ENCODE results near the gene ROBO2.

The ROBO2 gene

DNA sequence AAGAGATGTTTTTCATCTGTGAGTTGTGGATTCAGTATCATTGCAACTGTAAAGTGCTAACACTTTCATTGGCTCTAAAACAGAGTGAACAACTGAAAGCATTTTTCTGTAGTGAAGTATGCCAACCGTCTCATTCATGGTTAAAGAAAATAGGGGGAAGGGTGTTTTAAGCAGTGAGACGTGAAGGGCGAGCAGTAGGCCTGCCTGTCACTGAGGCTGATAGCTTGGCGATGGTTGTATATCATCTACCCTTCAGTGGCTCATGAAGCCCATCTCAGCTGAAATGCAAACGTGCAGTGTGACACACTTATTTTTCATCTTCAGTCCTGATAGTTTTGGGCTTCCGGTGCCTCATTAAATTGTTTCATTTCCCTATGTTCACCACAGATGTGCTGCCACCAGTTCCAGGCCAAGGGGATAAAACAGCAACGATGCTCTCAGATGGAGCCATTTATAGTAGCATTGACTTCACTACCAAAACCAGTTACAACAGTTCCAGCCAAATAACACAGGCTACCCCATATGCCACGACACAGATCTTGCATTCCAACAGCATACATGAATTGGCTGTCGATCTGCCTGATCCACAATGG is 562.0 kb downstream of the ROBO2 start:
- no peak for DNase-seq

DNA sequence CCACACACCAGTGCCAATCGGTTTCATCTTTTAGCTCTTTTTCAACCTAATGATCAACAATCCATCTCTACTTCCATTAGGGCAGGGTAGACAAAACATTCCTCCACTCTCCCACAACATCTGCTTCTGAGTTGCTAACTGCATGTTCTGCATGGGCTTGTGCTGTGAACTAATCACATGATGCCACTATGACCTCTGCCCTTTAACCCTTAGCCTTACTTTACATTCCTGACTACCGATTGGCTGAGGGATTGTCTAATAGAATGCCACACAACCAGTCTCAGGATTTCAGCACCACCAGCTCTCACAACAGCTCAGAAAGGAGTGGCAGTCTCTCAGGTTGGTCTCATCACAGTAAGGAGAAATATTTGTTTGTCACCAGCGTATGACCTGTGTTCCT is 562.8 kb downstream of the ROBO2 start:
- no peak for DNase-seq

DNA sequence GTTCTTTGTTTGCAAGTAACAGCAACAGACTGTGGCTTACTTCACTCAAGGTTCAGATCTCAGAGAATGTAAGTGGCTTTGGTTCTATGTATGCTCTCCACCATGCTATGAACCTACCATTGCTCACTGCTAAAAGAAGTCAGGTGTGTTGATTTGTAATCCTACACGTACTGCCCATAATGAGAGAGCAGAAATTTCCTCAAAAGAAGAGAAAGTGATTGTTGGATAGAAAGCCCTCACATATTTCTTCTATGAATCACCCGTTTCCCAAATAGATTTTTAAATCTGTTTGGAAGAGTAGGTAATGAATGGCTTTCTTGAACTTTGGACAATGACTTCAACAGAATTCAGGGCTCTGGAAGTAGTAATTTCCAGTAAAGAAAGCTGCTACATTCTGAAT is 565.4 kb downstream of the ROBO2 start:
- DNase-seq, result peak; percentile 18

DNA sequence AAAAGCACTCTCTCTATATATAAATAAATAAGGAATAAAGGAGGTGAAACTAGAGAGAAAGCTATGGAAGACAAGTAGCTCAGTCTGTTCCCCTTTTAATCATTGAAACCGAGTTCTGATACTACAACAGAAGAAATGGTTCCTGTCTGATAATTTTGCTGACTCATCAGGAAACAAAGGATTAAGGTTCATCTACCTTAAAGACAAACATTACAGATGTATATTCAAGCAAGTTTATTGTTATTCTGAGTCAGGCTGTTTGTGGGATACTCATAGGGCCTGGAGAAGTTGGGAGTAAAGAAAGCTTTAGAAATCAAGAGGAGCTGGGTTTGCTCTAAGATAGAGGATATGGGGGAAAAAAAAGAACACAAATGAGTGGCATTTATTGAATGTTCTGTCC is 566.0 kb downstream of the ROBO2 start:
- no peak for DNase-seq

DNA sequence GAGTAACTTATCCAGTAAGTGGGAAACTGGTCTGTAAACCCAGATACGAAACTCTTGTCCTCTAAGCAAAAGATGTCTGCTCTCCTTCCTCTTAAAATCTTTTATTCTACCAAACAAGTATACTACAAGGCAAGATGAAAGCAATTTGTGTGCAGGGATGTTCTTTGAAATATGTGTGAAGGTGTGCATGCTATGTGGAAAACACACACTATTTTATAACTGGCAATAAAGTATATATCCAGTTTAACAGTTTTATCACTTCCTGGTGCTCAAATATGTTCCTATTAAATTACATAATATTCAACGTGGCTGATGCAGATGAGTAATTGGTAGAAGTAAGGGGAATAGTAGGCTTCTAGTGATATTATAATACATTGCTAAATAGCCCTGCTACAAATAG is 566.5 kb downstream of the ROBO2 start:
- DNase-seq, result no peak

DNA sequence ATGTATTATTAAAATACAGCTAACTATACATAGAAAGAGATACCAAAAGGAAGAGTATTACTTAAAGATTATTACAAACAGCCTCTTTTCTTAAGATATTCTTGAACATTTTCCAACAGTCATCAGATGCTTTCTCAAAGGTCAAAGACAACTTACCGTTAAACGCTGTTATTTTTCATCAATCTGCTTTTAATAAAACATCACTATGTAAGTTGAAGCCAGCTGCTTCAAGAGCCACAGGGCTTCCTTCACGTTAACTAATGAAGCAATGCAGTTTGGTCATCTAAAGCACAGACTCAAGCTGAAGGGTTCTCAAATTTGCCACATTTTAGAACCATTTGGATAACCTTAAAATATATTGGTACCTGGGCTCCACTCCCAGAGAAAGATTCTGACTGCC is 578.8 kb downstream of the ROBO2 start:
- DNase-seq, result peak; percentile 2

DNA sequence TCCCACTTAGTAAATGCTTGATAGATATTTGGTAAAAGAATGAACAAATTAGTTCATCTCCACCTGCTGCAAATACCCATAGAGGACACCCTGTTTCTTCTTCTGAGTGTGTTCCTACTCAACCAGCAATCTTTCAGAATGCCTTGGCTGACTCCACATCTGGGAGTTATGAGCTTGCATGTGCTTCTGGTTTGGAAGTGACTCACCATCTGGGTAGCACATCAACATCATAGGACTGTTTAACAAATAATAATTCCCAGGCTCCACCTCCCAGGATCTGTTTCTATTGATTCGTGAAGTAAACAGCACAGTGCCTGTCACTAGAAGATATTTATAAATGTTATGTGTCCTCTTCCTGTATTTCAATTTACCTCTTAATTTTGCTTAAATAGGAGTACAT is 580.1 kb downstream of the ROBO2 start:
- DNase-seq, result peak; percentile 49

DNA sequence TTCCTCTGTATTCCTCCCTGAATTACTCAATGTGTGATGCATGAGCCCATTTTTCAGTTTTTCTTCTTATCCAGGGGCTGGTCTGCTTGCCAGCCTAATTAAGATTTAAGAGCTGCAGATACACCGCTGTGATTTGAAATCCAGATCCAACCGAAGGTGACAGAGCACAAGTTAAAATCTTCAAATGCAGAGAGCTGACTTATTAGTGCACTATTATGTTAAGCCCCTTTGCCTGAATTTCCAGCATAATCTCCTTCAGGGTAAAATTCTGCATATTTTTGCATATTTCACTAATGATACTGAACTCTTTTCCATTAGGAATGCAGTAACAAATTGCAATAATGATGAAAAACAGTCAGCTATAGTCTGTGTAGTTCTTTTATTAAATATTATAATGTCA is 583.6 kb downstream of the ROBO2 start:
- DNase-seq, result no peak

DNA sequence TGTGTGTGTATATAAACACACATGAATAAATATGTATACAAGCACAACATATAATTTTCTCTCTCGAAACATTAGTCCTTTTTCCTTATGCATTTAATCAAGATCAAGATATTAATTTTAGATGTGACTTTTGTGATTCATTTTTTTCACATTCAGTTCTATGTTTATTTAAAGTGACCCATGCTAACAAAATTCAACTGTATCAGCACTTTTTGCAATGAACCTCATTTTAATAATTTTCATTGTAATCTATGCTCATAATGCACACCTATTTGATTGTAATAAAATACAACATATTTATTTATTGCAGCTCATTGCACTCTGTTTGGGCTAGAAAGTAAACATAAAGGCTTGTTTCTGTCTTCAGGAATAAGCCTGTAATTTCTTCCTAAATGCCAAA is 586.3 kb downstream of the ROBO2 start:
- DNase-seq, result no peak

DNA sequence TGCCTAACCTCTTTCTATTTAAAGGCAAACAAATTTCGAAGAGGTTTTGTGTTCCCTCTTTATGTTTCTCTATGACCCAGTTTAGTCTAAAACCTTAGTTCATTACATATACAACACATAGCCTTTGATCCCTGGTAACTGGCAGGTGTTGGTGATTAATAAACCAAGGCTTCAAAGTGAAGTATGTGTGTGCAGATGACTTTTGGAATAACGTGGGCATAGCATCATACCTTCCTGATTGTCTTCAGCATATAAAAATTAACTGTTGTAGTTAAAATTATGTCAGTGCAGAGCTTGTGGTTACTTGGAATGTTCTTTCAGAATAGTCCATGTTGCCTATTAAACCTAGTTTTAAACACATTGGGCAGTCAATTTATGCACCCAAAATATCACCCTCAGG is 608.3 kb downstream of the ROBO2 start:
- no peak for DNase-seq

DNA sequence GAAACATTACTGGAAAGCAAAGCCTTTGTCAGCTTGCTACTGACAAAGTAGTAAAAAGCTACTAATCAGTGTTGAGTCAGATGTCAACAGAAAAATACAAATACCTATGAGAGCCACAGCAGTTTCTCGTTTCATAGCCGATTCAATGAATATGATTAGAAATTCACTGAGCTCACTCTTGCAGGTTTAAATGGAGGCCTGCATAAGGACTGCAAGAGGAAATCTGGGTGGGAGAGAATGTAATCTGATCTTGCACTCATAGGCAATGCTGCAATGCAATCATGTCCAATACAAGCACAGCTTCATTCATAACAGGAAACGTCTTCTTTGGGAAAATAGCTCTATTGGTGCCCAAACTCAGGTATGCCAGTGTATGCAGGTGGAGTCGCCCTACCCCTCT is 608.8 kb downstream of the ROBO2 start:
- peak; percentile 4 for DNase-seq

DNA sequence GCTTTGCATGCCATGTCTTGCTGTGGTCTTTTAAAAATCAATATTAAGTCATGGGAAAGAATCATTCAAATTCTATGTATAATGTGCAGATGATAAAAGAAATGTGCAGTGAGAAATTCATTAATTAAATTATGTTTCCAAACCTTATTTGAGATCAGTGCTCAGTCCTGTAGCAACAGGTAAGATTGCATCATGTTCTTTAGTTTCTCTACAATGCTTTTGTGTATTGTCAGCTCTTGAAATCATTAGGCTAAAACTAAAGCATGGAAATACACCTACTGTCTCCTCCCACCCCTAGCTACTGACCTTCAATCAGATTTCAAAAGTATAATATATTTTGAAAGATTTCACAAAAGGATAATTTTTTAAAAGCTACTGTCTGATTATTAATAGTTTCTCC is 612.7 kb downstream of the ROBO2 start:
- DNase-seq, result no peak

DNA sequence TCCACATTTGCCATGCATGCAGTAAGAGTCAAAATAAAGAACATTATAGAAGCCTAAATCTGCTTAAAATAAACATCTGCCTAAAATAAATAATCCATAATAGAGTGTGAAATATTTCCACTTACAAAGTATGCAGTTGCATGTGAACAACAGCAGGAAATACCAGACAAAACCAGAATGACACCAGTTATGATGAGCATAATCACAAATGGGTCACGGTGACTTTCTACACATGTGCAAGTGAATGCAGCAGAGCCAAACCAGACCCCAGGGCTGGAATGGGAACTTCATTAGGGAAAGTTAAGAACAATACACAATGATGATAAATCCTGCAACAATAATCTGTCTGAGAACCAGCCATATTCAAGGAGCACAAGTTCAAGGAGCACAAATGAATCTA is 615.5 kb downstream of the ROBO2 start:
- DNase-seq, result peak; percentile 48

DNA sequence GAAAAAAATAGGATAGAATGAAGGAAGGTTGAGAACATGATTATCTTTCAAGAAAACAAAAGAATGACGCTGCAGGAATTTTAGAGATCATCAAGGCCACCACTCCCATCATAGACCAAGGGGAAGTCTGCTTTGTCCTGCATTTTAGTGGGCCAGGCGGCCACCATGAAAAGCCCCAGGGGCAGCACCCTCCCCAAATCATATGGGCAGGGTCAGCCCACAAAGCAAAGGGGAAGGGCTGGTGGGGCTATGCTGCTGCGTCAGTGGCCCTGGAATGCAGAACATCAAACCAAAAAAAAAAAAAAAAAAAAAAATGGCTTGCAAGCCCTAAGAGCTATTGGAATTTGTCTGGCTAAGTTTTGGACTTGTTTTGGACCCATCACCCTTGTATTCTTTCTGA is 620.8 kb downstream of the ROBO2 start:
- no peak for DNase-seq

DNA sequence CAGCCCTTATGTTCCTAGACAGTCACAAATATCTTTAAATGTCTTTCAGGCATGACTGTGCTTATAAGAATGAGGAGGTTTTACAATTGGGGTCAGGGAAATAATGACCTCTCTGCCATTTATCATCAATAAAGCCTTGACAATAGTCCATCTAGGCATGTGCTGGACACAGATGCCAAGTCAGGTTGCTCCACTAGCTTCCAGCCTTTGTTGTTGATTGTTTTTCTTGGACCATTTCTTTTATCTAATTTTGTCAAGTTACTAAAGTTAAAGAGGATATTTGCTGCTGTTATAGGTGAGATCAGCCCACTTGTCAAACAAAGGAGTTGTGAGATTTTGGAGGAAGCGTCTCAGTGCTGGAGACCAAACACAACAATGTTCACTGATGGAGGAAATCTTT is 628.0 kb downstream of the ROBO2 start:
- no peak for DNase-seq

DNA sequence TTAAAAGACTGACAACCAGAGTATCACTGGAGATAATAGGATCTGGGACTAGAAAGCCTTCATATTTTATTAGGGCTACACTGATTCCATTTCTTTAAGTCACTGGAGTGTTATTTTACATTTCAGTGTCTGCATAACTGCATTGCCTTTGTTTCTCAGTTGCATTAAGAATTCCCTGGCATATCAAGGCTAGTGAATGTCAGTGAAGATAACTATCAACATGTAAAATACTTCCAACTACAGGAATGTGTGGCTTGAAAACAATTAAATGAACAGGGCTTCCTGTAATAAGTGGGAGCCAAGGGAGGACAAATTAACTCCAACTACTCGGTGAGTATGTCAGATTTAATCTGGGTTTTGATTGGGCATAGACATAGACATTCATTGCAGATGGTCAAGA is 628.5 kb downstream of the ROBO2 start:
- DNase-seq, result no peak

DNA sequence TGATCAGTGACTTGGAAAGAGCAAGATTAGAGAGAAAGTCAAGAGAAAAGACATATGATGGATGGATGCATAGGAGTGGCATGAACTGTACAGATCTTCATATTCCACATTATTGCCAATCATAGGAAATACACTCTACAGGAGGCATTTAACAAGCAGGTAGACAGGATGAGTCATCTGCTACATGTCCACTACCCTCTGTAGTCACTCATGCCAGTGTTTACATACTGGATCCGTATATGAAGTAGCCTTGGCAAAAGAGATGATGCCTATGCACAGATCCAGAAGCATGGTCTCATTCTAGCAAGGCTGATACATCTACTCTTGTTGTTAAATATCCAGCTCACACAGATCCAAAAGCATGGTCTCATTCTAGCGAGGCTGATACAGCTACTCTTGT is 632.1 kb downstream of the ROBO2 start:
- DNase-seq, result no peak

DNA sequence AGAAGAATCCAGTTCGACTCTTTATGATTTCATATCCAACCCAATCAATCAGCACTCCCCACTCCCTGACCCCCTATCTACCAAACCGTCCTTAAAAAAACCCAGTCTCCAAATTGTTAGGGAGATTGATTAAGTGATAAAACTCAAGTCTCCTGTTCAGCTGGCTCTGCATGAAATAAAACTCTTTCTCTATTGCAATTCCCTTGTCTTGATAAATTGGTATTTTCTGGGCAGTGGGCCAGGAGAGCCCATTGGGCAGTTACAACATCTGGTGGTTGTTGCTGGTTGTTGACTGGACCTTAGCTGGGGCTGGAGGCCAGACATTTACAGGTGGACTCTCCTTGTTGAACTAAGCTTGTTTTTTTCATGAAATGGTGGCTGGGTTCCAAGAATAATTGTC is 642.3 kb downstream of the ROBO2 start:
- no peak for DNase-seq

DNA sequence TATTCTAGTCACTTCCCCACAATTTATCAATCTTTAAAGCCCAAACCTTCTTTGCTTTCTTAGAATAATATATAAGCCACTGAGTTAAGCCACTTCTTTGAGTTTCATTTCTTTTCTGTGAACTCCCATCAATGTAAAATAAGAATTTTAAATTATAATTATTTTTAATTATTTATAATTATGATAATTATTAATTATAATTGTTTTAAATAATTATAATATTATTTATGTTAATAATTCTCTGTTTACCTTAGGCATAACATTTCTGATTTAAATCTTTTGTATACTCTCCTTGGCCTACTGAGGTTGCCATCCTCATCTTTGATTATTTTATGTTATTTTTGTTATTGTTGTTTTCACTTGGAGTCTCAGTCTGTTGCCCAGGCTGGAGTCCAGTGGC is 644.2 kb downstream of the ROBO2 start:
- no peak for DNase-seq

DNA sequence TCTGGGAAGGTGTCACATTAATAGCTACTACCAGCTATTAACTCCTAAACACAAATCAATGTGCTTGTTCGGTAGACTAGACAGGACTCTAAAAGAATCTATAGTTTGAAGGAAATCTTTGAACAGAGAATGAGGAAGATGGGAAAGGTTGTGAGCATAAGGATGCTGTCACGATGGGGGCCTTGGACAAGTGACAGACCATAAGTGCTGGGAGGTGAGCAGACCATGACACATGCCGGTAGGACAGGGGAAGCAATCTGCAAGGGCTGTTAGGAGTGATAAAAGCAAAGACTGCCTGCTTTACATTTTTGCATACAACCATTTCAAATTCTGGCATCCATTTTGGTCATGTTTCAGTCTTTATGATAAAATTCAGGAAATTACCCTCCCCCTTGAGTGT is 645.8 kb downstream of the ROBO2 start:
- DNase-seq, result no peak

DNA sequence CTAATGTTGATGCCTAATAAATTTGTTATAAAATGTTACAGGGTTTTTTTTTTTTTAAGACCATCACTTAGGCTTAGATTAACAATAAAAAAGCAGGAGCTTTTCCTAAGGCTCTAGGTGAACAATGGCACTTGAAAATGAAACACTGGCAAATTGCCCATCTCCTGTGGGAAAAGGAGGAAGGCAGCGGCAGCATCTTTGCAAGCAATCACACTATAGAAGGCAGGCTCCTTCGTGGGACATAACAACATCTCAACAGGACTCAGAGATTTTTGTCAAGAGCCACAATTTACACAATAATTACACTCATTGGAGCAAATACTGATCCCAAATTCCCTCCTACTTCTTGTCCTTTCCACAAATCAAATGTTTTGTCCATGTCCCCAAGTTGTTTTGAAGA is 646.7 kb downstream of the ROBO2 start:
- no peak for DNase-seq

DNA sequence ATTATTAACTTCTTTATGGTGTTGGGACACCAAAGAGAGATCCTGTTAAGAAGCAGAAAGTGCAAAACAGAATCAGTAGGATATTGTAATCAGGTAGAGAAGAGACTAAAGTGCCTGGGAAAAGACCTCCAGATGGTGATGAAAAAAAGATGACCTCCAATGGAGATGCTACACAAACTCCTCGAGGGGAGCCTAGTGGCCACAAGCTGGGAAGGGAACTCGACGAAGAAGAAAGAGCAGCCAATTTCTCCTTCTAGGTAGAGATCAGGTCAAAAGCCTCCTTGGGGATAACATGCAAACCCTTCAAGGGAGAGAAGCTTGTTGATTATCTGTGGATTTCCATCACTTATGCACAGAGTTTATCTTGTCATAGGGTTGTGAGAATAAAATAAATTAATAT is 647.6 kb downstream of the ROBO2 start:
- DNase-seq, result no peak

DNA sequence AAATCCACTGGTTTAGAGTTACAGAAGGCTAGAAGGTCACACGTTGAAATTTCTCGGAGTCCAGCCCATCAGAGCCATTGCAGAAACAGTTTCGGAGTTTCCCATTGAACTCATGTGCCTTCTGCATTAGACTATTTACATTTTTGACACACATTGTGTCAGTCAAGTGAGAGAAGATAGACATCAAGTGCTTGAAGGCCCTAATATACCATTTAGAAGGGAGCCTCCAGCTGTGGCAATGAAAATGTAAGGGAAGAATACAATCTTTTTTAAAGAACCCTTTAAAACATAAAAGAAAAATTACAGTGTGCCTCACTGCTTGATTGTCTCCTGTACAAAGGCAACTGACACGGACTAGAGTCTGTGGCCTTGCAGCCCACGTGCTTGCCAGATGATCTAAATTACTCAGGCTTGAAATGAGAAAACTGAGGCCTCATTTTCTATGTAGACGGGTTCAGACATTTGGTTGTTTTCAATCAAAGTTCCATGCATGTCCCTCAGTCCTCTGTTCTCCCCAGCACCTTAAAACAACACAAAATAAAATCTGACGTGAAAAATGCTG is 650.5 kb downstream of the ROBO2 start:
- DNase-seq, result no peak

DNA sequence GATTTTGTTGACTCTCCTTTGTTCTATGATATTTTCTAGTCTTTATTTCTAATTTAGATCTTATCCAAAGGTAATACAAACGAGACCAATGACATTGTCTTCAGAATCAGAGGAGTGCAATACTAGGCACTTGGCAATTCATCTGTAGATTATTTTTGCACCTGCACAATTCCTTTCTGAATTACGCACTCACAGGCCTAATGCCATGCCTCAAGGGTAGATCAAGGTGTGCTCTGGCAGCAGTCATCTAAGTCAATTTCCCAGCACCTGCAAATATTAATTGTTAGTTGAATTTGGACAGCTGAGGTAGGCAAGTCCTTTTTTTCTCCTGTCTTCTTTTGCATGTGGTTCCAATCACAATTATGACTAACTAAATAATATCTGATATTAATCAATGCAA is 653.2 kb downstream of the ROBO2 start:
- DNase-seq, result no peak

DNA sequence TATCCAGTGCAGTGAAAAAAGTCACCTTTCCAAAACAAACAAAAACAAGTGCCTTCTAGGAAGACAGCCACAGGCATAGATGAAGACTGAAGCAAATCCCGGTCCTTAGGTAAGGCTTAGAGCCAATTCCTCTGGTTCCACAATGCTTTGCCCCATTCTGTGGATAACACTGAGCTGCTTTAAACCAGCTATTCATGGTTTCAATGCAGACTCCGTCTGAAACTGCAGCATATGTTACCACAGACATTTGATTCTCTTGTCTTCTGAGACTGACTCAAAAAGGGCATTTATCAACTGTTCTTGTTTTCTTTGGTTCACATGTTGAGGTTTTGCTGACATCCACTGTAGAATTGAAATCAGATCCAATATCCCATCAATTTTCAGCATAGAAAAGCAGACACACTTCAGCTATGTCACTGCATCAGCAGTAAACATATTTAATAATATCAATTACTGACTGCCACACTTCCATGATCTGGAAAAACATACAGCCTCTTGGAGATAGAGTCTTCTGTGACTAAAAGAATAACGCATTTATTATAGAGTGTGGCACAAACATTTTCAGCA is 659.3 kb downstream of the ROBO2 start:
- DNase-seq, result no peak

Measured in fibroblast of skin of right quadriceps (primary cell).